Measurements from ENCODE around the gene TMEM204.

Gene TMEM204

DNA sequence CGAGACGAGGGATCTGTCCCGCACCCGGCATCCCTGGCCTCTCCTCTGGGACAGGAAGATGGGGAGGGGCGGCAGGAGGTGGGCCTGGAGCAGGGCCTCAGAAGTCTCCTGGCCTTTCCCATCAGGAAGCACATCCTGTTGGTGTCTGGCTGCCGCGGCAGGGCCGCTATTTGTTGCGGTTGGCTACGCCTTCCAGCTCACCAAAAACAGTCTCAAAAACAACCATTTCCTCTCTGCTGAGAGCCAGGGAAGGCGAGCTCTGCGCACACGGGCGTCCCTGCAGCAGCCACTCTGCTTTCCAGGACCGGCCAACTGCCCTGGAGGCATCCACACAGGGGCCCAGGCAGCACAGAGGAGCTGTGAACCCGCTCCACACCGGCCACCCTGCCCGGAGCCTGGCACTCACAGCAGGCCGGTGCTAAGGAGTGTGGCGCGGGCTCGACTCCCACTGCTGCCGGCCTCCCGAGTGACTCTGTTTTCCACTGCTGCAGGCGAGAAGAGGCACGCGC is at the start of gene TMEM204:
Gene TMEM204, plus strand, starts transcription at position 224 of the 509 bp plus-strand sequence. CDS start 610 bp downstream, outside the sequence.
- peak; percentile 56 for DNase-seq (ENCODE audit: low read depth)

DNA sequence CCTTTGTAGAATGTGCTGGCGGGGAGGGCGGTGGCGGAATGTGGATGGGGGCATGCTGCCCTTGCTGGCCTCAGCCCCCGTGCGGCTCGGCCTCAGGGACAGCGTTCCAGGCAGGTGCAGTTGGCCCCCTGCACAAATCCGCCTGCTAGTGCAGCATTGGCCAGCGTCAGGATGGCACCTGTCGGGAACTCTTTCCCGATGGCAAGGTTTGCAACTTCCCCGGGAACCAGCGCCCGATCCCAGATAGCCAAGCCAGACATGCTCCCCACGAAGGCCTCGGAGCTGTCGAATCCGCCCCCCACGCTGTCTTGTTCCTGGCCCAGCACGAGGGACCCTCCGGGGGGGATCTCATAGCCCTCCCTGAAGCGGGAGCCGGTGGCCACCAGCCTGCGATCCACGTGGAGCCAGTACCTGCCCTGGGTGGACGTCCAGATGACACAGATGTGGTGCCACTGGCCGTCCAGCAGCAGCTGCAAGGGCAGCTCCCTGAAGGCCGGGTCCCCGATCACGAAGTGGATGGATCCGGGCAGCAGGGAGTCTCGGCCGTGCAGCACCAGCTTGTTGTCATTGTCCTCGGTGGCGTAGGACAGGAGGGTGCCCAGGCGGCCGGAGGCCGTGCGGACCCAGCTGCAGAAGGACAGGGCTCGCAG is 47.5 kb upstream of the TMEM204 start:
- DNase-seq (ENCODE audit: low read depth): no peak

DNA sequence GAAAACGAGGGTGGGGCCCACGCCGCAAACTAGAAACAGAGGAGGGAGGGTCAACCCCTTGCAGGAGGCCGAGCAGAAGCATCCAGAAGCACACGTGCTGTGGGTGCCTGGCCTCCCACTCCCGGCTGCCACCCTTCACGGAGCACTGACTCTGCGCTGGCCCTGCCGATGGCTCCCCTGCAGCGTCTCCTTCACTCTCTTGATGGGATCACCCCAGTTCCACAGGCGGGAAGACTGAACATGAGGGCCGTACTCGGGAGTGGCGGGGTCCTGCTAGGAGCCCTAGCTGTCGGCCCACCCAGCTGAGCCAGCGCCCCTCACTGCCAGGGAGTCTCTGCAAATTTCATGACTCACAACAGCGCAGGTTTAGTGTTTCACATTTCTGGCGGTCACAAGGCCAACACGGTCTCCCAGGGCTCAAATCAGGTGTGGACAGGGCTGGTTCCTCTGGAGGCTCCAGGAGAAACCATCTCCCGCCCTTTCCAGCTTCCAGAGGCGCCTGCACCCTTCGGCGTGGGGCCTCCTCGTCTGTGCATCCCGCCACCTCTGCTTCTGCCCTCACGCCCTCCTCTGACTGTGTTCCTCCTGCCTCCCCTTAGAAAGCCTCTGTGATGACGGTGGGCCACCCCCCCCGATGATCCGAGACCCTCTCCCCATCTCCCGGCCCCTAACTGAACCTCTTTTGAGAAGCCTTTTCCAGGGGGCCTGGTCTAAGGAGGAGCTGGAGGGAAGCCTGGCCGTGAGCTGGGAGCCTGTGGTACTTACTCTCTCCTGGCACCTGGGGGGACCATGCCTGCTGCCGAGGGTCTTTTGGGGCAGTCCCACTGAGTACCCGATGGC is 46.7 kb upstream of the TMEM204 start:
- no peak for DNase-seq (ENCODE audit: low read depth)

DNA sequence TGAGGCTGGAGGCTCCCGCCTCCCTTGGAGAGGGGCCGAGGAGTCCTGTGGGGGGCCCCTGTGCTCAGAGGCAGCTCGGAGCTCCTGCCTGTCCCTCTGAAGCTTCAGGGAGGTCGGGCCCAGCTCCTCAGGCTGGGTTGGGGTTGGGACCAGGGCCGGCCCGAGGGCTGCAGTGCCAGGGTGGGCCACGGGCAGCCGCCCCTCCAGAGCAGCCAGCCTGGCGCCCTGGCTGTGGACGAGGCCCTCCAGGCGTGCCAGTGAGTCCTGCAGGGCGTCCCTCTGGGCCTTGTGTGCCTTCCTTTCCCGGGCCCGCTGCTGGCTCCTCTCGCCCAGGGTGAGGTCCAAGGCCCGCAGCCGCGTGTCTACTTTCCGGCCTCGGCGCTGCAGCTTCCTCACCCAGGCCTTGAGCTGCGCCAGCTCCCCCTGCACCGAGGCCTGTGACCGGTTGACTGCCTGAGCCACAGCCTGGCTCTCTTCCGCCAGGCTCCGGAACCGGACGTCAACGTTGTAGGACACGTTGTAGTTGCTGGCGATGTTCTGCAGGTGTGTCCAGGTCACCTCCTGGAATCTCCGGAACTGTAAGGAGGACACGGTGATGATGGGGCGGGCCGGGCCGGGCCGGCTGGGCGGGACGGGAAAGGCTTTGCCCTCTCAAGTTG is 45.9 kb upstream of the TMEM204 start:
- no peak for DNase-seq (ENCODE audit: low read depth)

DNA sequence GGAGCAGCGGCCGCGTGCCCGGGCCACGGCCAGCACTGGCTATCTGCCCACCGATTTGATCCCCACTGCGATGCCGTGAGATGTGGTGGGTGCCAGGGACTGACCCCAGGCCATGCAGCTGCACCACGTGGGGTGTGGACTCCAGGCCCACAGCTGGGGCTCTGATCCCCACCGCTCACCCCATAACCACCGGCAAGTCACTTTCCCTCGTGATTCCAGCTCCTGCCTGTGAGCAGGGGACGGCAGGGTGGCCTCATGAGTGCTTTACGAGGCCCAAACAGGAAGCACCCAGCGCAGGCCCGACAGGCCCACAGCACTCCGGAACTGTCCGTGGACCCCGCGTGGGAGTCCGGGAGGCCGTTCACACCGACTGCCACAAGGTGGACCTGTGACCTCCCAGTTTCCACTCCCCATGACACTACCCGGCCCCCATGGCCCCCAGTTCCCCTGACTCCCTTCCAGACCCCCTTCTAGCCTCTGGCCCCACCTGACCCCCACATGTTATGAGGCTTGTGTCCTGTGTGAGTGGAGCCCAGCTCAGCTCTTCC is 45.3 kb upstream of the TMEM204 start:
- DNase-seq (ENCODE audit: low read depth): no peak

- no peak for DNase-seq (ENCODE audit: low read depth)
Observed at GRCh38 chr16:1488619-1489018, 44.8 kb upstream of the TMEM204 start, which contains the start of gene PTX4. Gene PTX4 (minus strand): TSS chr16:1488944. CDS start chr16:1488909, 35 bp downstream.

DNA sequence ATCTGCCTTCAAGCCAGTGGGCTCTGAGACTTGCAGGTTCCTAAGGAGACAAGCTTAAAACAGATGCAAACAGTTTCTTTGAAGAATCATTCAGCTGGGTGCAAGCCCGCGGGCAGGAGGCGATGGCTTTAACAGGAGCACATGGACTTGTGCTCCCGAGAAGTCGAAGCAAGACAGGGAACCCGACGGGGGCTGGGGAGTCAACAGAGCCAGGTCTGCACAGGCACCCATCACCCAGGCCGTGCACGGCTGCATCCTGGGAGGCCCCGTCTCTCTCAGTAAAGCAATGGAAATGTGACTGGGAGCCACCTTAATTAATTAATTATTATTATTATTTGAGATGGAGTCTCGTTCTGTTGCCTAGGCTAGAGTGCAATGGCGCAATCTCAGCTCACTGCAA is 44.4 kb upstream of the TMEM204 start:
- no peak for DNase-seq (ENCODE audit: low read depth)

- DNase-seq (ENCODE audit: low read depth): no peak
Observed at GRCh38 chr16:1491327-1491726, 42.1 kb upstream of the TMEM204 start.

GRCh38 chr16:1492082-1492922 is 41.2 kb upstream of the TMEM204 start:
- no peak for DNase-seq (ENCODE audit: low read depth)

GRCh38 chr16:1492923-1493745 is 40.3 kb upstream of the TMEM204 start, which contains the start of gene TELO2:
Gene TELO2 (plus strand): TSS chr16:1493360. CDS start chr16:1494282, 922 bp downstream.
- DNase-seq (ENCODE audit: low read depth): peak; percentile 82

GRCh38 chr16:1493746-1494094 is 39.7 kb upstream of the TMEM204 start:
- DNase-seq (ENCODE audit: low read depth): no peak

- DNase-seq (ENCODE audit: low read depth): no peak
Observed at GRCh38 chr16:1494129-1494640, 39.3 kb upstream of the TMEM204 start.

DNA sequence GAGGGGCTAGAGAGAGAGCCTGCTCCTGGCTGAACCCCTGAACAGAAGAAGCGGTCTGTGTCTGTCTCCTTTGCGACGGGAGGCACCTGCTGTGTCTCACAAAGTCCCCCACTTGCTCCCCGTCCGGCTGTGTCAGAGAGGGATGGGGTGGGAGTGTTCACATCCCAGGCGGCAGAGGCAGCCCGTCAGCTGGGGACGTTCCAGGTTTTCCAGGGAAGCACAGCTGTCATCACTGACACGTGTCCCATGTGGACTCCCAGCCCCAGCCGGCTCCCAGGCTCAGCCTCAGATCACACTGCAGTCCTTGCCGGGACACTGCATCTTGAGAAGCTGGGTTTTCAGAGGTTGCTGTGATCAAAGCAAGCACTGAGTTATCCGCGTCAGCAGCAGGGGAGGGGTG is 38.8 kb upstream of the TMEM204 start:
- DNase-seq (ENCODE audit: low read depth): no peak

DNA sequence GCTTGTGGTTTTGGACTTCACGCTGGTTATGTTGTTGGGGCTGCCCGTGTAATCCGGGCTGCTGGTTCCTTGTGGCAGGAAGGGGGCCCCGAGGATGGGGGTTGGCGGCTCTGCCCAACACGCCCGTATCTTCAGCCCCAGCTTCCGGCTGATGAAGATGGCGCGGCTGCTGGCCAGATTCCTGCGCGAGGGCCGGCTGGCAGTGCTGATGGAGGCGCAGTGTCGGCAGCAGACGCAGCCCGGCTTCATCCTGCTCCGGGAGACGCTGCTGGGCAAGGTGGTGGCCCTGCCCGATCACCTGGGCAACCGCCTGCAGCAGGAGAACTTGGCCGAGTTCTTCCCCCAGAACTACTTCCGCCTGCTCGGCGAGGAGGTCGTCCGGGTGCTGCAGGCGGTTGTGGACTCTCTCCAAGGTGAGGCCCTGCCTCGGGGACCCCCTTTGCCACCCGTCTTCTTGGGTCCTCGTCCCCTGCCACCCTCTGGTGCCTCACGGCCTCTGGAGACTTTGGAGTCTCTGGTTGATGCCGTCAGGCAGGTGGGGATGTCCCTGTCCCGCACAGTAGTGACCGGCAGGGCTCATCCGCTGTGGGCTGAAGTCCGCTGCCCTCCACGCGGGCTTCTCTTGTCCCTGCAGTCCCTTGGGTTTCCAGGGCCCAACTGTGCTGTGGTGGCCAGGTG is 38.1 kb upstream of the TMEM204 start:
- DNase-seq (ENCODE audit: low read depth): no peak

GRCh38 chr16:1495889-1496262 is 37.6 kb upstream of the TMEM204 start:
- no peak for DNase-seq (ENCODE audit: low read depth)

DNA sequence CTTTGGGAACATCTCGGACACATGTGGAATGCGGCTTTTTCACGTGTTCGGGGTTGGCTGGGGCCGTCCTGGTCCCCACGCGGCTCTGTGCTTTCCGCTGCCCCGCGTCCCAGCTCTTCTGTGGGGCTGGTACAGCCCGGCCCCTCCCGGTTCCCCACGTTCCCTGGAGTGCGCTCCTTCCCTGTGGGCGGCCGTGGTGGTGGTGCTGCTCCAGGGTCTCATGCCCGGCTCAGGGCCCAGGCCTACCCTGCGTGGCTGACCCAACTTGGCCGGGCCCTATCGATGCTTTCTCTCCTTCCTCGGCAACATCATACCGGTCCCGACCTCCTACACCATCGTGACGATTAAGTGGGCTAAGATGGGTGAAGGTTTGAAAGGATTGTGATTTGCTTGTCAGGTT is 37.0 kb upstream of the TMEM204 start:
- DNase-seq (ENCODE audit: low read depth): no peak

- DNase-seq (ENCODE audit: low read depth): no peak
Observed at GRCh38 chr16:1497014-1497598, 36.4 kb upstream of the TMEM204 start.

DNA sequence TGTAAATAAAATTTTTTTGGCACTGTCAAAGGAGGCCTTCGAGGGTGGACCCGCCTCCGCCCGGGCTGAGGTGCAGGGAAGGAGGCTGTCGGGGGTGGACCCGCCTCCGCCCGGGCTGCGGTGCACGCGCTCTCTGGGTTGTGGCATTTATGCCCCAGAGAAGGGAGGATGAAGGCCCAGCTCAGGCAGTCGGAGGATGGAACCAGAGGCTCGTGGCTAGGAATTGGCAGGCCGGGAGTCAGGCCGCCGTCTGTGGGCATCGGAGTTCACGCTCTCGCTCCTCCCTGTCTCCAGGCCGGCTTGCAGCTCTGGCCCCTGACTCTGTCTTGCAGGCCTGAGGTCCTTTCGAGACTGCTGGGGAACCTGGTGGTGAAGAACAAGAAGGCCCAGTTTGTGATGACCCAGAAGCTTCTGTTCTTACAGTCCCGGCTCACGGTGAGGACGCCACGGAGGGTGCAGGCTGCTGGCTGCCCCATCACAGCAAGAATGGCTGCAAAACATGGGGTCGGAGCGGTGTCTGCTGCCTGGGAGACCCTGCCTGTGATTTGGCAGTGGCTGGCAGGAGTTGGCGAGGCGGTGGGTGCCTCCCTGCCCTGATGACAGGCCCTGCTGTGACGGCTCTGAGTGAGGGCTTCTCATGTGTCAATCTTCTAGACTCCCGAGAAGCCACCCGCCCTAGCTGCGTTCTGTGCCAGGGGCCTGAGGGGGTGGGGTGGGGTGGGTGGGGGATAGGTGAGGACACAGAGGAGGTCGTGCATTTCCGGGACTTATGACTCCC is 34.4 kb upstream of the TMEM204 start:
- DNase-seq (ENCODE audit: low read depth): no peak
